ENCODE measurements around the gene PCDHA3.
"Not testable (repeated sequence)": the region's sequence is repeated elsewhere in the genome, so short reads cannot be mapped to it uniquely, and the experiment has no call there.

Gene PCDHA3

GRCh38 chr5:140821375-140822280 is 20.8 kb downstream of the PCDHA3 start, which contains the start of gene PCDHA5:
Gene PCDHA5 (plus strand): TSS chr5:140821613.
- DNase-seq: no peak

GRCh38 chr5:140822281-140822629 is 21.4 kb downstream of the PCDHA3 start:
- no peak for DNase-seq

GRCh38 chr5:140822969-140823368 is 22.1 kb downstream of the PCDHA3 start:
- not testable (repeated sequence) for DNase-seq

DNA sequence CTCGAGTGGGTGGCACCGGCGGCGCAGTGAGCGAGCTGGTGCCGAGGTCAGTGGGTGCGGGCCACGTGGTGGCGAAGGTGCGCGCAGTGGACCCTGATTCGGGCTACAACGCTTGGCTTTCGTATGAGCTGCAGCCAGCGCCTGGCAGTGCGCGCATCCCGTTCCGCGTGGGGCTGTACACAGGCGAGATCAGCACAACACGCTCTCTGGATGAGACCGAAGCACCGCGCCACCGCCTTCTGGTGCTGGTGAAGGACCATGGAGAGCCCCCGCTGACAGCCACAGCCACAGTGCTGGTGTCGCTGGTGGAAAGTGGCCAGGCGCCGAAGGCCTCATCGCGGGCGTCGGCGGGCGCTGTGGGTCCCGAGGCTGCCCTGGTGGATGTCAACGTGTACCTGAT is 22.6 kb downstream of the PCDHA3 start:
- no peak for DNase-seq

- no peak for DNase-seq
Observed at GRCh38 chr5:140827704-140828361, 27.0 kb downstream of the PCDHA3 start, which contains the start of gene PCDHA6. Gene PCDHA6 (plus strand): TSS chr5:140827960. CDS start chr5:140828092, 132 bp downstream.

DNA sequence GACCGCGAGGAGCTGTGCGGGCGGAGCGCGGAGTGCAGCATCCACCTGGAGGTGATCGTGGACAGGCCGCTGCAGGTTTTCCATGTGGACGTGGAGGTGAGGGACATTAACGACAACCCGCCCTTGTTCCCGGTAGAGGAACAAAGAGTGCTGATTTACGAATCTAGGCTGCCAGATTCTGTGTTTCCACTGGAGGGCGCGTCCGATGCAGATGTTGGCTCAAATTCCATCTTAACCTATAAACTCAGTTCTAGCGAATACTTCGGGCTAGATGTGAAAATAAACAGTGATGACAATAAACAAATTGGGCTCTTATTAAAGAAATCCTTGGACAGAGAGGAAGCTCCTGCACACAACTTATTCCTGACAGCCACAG is 27.5 kb downstream of the PCDHA3 start:
- no peak for DNase-seq

GRCh38 chr5:140829511-140830501 is 28.9 kb downstream of the PCDHA3 start:
- not testable (repeated sequence) for DNase-seq

DNA sequence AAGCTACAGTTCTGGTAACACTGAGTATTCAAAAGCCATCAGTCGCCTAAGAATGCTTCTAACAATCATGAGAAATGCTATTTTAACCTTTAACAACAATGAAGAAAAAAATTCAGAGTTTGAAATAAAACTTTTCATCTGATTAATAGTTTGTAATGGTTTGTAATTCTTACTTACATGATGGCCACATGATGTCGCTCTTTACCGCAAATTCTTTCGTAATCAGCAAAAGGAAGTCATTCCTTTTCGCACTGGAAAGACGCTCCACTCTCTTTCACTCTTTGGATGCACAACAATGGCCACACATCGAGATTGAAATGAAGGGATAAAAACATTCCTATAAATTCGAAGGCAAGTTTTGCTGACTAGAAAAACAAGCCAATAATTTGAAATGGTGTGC is 33.1 kb downstream of the PCDHA3 start, which contains the start of gene PCDHA7:
TSS of gene PCDHA7 (plus strand) at position 277 of the 400 bp plus-strand sequence. CDS start at position 392, 115 bp downstream.
- no peak for DNase-seq

DNA sequence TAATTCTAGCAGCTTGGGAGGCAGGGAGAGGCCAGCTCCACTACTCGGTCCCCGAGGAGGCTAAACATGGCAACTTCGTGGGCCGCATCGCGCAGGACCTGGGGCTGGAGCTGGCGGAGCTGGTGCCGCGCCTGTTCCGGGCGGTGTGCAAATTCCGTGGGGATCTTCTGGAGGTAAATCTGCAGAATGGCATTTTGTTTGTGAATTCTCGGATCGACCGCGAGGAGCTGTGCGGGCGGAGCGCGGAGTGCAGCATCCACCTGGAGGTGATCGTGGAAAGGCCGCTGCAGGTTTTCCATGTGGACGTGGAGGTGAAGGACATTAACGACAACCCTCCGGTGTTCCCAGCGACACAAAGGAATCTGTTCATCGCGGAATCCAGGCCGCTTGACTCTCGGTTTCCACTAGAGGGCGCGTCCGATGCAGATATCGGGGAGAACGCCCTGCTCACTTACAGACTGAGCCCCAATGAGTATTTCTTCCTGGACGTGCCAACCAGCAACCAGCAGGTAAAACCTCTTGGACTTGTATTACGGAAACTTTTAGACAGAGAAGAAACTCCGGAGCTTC is 33.7 kb downstream of the PCDHA3 start:
- DNase-seq: not testable (repeated sequence)

- no peak for DNase-seq
Observed at GRCh38 chr5:140835622-140836510, 35.0 kb downstream of the PCDHA3 start.

- peak; percentile 25 to 30 for DNase-seq
Observed at GRCh38 chr5:140840978-140841962, 40.4 kb downstream of the PCDHA3 start, which contains the start of gene PCDHA8. Gene PCDHA8 (plus strand): TSS chr5:140841187. CDS start chr5:140841322, 135 bp downstream.

DNA sequence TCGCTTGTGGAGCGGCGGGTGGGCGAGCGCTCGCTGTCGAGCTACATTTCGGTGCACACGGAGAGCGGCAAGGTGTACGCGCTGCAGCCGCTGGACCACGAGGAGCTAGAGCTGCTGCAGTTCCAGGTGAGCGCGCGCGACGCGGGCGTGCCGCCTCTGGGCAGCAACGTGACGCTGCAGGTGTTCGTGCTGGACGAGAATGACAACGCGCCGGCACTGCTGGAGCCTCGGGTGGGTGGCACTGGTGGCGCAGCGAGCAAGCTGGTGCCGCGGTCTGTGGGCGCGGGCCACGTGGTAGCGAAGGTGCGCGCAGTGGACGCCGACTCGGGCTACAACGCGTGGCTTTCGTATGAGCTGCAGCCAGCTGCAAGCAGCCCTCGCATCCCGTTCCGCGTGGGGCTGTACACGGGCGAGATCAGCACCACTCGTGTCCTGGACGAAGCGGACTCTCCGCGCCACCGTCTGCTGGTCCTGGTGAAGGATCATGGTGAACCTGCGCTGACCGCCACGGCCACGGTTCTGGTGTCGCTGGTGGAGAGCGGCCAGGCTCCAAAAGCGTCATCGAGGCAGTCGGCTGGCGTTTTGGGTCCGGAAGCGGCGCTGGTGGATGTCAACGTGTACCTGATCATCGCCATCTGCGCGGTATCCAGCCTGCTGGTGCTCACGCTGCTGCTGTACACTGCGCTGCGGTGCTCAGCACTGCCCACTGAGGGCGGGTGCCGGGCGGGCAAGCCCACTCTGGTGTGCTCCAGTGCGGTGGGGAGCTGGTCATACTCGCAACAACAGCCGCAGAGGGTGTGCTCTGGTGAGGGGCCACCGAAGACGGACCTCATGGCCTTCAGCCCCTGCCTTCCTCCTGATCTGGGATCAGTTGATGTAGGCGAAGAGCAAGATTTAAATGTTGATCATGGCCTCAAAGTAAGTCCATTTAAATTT is 42.2 kb downstream of the PCDHA3 start:
- no peak for DNase-seq

GRCh38 chr5:140848139-140849102 is 47.6 kb downstream of the PCDHA3 start, which contains the start of gene PCDHA9:
Gene PCDHA9 (plus strand): TSS chr5:140848382. CDS start chr5:140848496, 114 bp downstream.
- not testable (repeated sequence) for DNase-seq

GRCh38 chr5:140849831-140850634 is 49.2 kb downstream of the PCDHA3 start:
- DNase-seq: not testable (repeated sequence)
